Natural killer cell (primary cell): Measurements from ENCODE around the gene KLHDC7B. TPM values are rescaled to one million over a fixed set of nuclear protein-coding genes. Genes with fewer than 3 reads are reported as not detected.

Experiments used
- total RNA-seq, 4 donors: library from RNA; stranded (reverse); fragments of 120-200 nt in 1 of 4; gene quantifications; one replicate each; pipeline versions ENCODE4 v1.2.3 to v1.2.4, GENCODE V29; 2013 to 2022

KLHDC7B gene
- total RNA-seq, 3 donors from 2014 or later (not counting 1 experiment from before 2014, with no cell fraction given), result 2.4 to 6.9 (median 5.3) TPM

Other genes starting within 250 kb of the KLHDC7B start
- gene PLXNB2, start 238.3 kb upstream of the KLHDC7B start, total RNA-seq, result 10 to 100 TPM in 2 of 3 donors, 1 to 10 TPM in 1; 6.0 to 34.7 (median 18.9) TPM
- gene DENND6B, start 218.9 kb upstream of the KLHDC7B start, total RNA-seq, result 1 to 10 TPM; 3.1 to 5.0 (median 4.5) TPM
- 100 to 1,000 TPM in 1 of 3 donors, 10 to 100 TPM in 2; 76.0 to 103 (median 78.1) TPM for gene PPP6R2, start 202.6 kb upstream of the KLHDC7B start, total RNA-seq
- 100 to 1,000 TPM; 235 to 284 (median 242) TPM for gene SBF1, start 70.9 kb upstream of the KLHDC7B start, total RNA-seq
- 1 to 10 TPM in 2 of 3 donors, under 1 TPM in 1; 0.26 to 2.5 (median 1.5) TPM for gene ADM2, start 64.4 kb upstream of the KLHDC7B start, total RNA-seq
- under 1 TPM in 1 of 3 donors, not detected in 2; 0.23 TPM for gene MIOX, start 59.0 kb upstream of the KLHDC7B start, total RNA-seq
- 100 to 1,000 TPM; 114 to 129 (median 122) TPM for gene LMF2, start 38.2 kb upstream of the KLHDC7B start, total RNA-seq
- gene NCAPH2, start 37.7 kb upstream of the KLHDC7B start, total RNA-seq, result 100 to 1,000 TPM in 2 of 3 donors, 10 to 100 TPM in 1; 94.5 to 106 (median 104) TPM
- gene SCO2, start 20.3 kb upstream of the KLHDC7B start, total RNA-seq, result 10 to 100 TPM in 1 of 3 donors, 1 to 10 TPM in 2; 2.8 to 13.5 (median 8.4) TPM
- gene TYMP, start 15.9 kb upstream of the KLHDC7B start, total RNA-seq, result 10 to 100 TPM; 17.7 to 44.6 (median 32.4) TPM
- not detected for gene SYCE3, start 17.0 kb downstream of the KLHDC7B start, total RNA-seq
- gene CPT1B, start 32.5 kb downstream of the KLHDC7B start, total RNA-seq, result 10 to 100 TPM; 53.1 to 75.7 (median 55.5) TPM
- gene CHKB, start 37.0 kb downstream of the KLHDC7B start, total RNA-seq, result 100 to 1,000 TPM; 166 to 204 (median 180) TPM
- under 1 TPM; 0.14 to 0.26 (median 0.18) TPM for gene MAPK8IP2, start 54.9 kb downstream of the KLHDC7B start, total RNA-seq
- gene ARSA, start 82.3 kb downstream of the KLHDC7B start, total RNA-seq, result 10 to 100 TPM; 69.2 to 77.8 (median 69.3) TPM
- gene SHANK3, start 126.9 kb downstream of the KLHDC7B start, total RNA-seq, result under 1 TPM in 1 of 3 donors, not detected in 2; 0.07 TPM
- gene ACR, start 192.3 kb downstream of the KLHDC7B start, total RNA-seq, result not detected
- gene RABL2B, start 237.7 kb downstream of the KLHDC7B start, total RNA-seq, result 10 to 100 TPM; 56.3 to 61.5 (median 58.5) TPM